Common myeloid progenitor, CD34-positive (primary cell): ENCODE results near the gene MTHFSD.

Experiments used
- CTCF ChIA-PET: fragments of 350-600 bp; sonication (Branson Sonifier 250); formaldehyde crosslinking; loops from one replicate; lab custom pipeline; 2021; ENCODE audit warnings: antibody characterized with exemption; lab: Charles Lee
- POLR2A ChIA-PET: fragments of 350-600 bp; sonication (Branson Sonifier 250); formaldehyde crosslinking; loops from one replicate; lab custom pipeline; 2021; ENCODE audit warnings: antibody characterized with exemption; lab: Charles Lee
- DNase-seq, 3 donors: peaks; one replicate each; pipeline versions ENCODE4 v3.0.0 to v3.0.0-alpha.2; 2013
- H3K27ac ChIP-seq, 2 experiments: 1 replicate in 1 of 2; 2 replicates in 1 of 2; pipeline ENCODE4 v1.7.0; 2013; ENCODE audit warnings: inconsistent platforms in 2 of 2, low read length in 2 of 2, mild to moderate bottlenecking in 2 of 2, low read depth in 1 of 2, moderate library complexity in 1 of 2; ENCODE audit not compliant: severe bottlenecking in 2 of 2, insufficient read depth in 1 of 2, poor library complexity in 1 of 2
- H3K27me3 ChIP-seq, 5 experiments: replicated peaks in 2 of 5; 1 replicate in 3 of 5; 2 replicates in 2 of 5; pipeline versions ENCODE4 v1.6.1 to v1.7.0; 2013; ENCODE audit warnings: low read length in 4 of 5, mild to moderate bottlenecking in 2 of 5, moderate library complexity in 2 of 5, inconsistent platforms in 1 of 5; ENCODE audit not compliant: insufficient read depth in 5 of 5, control insufficient read depth in 4 of 5
- H3K36me3 ChIP-seq, 4 experiments: 1 replicate in 2 of 4; 2 replicates in 2 of 4; pipeline versions ENCODE4 v1.6.1 to v1.7.0; 2013; ENCODE audit warnings: low read length in 3 of 4, control low read depth in 1 of 4, mild to moderate bottlenecking in 1 of 4; ENCODE audit not compliant: control insufficient read depth in 4 of 4, insufficient read depth in 4 of 4
- H3K4me1 ChIP-seq, 4 experiments: 1 replicate in 3 of 4; 2 replicates in 1 of 4; pipeline versions ENCODE4 v1.6.1 to v1.7.1; 2013; ENCODE audit warnings: low read length in 3 of 4, mild to moderate bottlenecking in 3 of 4, control low read depth in 1 of 4, inconsistent platforms in 1 of 4, moderate library complexity in 1 of 4; ENCODE audit not compliant: control insufficient read depth in 4 of 4, insufficient read depth in 4 of 4; ENCODE audit errors: control extremely low read depth in 1 of 4
- H3K4me3 ChIP-seq, 7 experiments: 1 replicate in 4 of 7; 2 replicates in 3 of 7; pipeline versions ENCODE4 v1.5.1 to v1.7.0; 2013; ENCODE audit warnings: mild to moderate bottlenecking in 7 of 7, low read length in 6 of 7, moderate library complexity in 6 of 7, inconsistent platforms in 2 of 7, low read depth in 2 of 7, control low read depth in 1 of 7; ENCODE audit not compliant: insufficient read depth in 4 of 7, control insufficient read depth in 1 of 7; ENCODE audit errors: extremely low read depth in 1 of 7
- H3K9me3 ChIP-seq, 5 experiments: 1 replicate in 4 of 5; 2 replicates in 1 of 5; pipeline versions ENCODE4 v1.6.1 to v1.7.1; 2013; ENCODE audit warnings: low read length in 4 of 5, mild to moderate bottlenecking in 2 of 5, inconsistent platforms in 1 of 5, low read depth in 1 of 5, moderate library complexity in 1 of 5; ENCODE audit not compliant: control insufficient read depth in 4 of 5, insufficient read depth in 2 of 5; ENCODE audit errors: control extremely low read depth in 1 of 5
- WGBS: methylation state at CpG from one replicate; pipeline ENCODE4 v1.1.5; 2013; ENCODE audit not compliant: insufficient coverage; 5-methylcytosine and 5-hydroxymethylcytosine counted together

MTHFSD gene

GRCh38 chr16:86573215-86573614 is 18.2 kb upstream of the MTHFSD start:
- peaks cover 0 to 13% (median 11%) of the 10 kb centered on the region in 4 experiments for H3K4me1 ChIP-seq
- no peaks in the 10 kb centered on the region for H3K36me3 ChIP-seq
- ChIA-PET POLR2A (no interaction called here), CTCF (interaction anchor here (1.0 kb wide), 1 partner anchor 9 kb away, joined by 5 read pairs; no protein-coding TSS in a partner anchor)
- H3K27ac ChIP-seq, result no peak overlapping the region
- no peak for DNase-seq
- WGBS, result 89% methylated on average over 7 of the region's 8 CpGs
- no peaks in the 10 kb centered on the region for H3K9me3 ChIP-seq
- H3K27me3 ChIP-seq, result peaks cover 15 to 100% (median 57%) of the 10 kb centered on the region in 5 experiments
- no peak overlapping the region for H3K4me3 ChIP-seq

- Histone ChIP-seq H3K36me3 (no peaks in the 10 kb centered on the region), H3K4me1 (peaks cover 0 to 16% (median 11%) of the 10 kb centered on the region in 4 experiments), H3K27me3 (peaks cover 15 to 100% (median 53%) of the 10 kb centered on the region in 5 experiments), H3K4me3 (no peak overlapping the region), H3K27ac (no peak overlapping the region), H3K9me3 (no peaks in the 10 kb centered on the region)
- CTCF ChIA-PET, result interaction anchor here (1.0 kb wide), 1 partner anchor 8 kb away, joined by 5 read pairs; no protein-coding TSS in a partner anchor
- no peak for DNase-seq
- POLR2A ChIA-PET, result no interaction called here
- 90% methylated on average over 6 of the region's 8 CpGs for WGBS
These were observed 17.6 kb upstream of the MTHFSD start for GRCh38 chr16:86572606-86573005.

GRCh38 chr16:86572041-86572521 is 17.0 kb upstream of the MTHFSD start:
- no peaks in the 10 kb centered on the region for H3K36me3 ChIP-seq
- no peak for DNase-seq
- CTCF ChIA-PET, result no interaction called here
- POLR2A ChIA-PET, result no interaction called here
- H3K4me3 ChIP-seq, result no peak overlapping the region
- no peaks in the 10 kb centered on the region for H3K9me3 ChIP-seq
- no peak overlapping the region for H3K27ac ChIP-seq
- peaks cover 0 to 19% (median 11%) of the 10 kb centered on the region in 4 experiments for H3K4me1 ChIP-seq
- WGBS, result 88% methylated on average over 12 of the region's 12 CpGs
- H3K27me3 ChIP-seq, result peaks cover 15 to 100% (median 50%) of the 10 kb centered on the region in 5 experiments

GRCh38 chr16:86571530-86571915 is 16.5 kb upstream of the MTHFSD start:
- H3K27ac ChIP-seq, result no peak overlapping the region
- POLR2A ChIA-PET, result no interaction called here
- DNase-seq, result no peak
- no peaks in the 10 kb centered on the region for H3K9me3 ChIP-seq
- H3K36me3 ChIP-seq, result no peaks in the 10 kb centered on the region
- peaks cover 0 to 24% (median 10%) of the 10 kb centered on the region in 4 experiments for H3K4me1 ChIP-seq
- 96% methylated on average over 6 of the region's 10 CpGs for WGBS
- H3K4me3 ChIP-seq, result no peak overlapping the region
- CTCF ChIA-PET, result interaction anchor here (0.8 kb wide), 1 partner anchor 492 kb away, joined by 3 read pairs; no protein-coding TSS in a partner anchor
- peaks cover 15 to 100% (median 48%) of the 10 kb centered on the region in 5 experiments for H3K27me3 ChIP-seq

- WGBS, result 82% methylated on average over 25 of the region's 28 CpGs
- POLR2A ChIA-PET, result no interaction called here
- peaks cover 19 to 100% (median 46%) of the 10 kb centered on the region in 5 experiments for H3K27me3 ChIP-seq
- no peaks in the 10 kb centered on the region for H3K9me3 ChIP-seq
- H3K4me1 ChIP-seq, result peaks cover 0 to 23% (median 6%) of the 10 kb centered on the region in 4 experiments
- no peak overlapping the region for H3K27ac ChIP-seq
- no peak for DNase-seq
- peak overlapping the region in 1 of 7 experiments; percentile 4 for H3K4me3 ChIP-seq
- H3K36me3 ChIP-seq, result no peaks in the 10 kb centered on the region
- CTCF ChIA-PET, result interaction anchor here (0.8 kb wide), 1 partner anchor 492 kb away, joined by 3 read pairs; no protein-coding TSS in a partner anchor
These were observed 15.8 kb upstream of the MTHFSD start for GRCh38 chr16:86570558-86571529.

- WGBS, result 87% methylated on average over 8 of the region's 13 CpGs
- Histone ChIP-seq H3K36me3 (no peaks in the 10 kb centered on the region), H3K27me3 (peaks cover 23 to 100% (median 48%) of the 10 kb centered on the region in 5 experiments), H3K4me1 (peaks cover 0 to 22% (median 4%) of the 10 kb centered on the region in 4 experiments), H3K27ac (no peak overlapping the region), H3K4me3 (no peak overlapping the region), H3K9me3 (no peaks in the 10 kb centered on the region)
- CTCF ChIA-PET, result no interaction called here
- DNase-seq, result no peak
- POLR2A ChIA-PET, result no interaction called here
These were observed 14.8 kb upstream of the MTHFSD start for GRCh38 chr16:86569701-86570447.
